ENCODE data around the gene MAP3K4.
"Not testable (repeated sequence)": the region's sequence is repeated elsewhere in the genome, so short reads cannot be mapped to it uniquely, and the experiment has no call there.

The MAP3K4 gene

GRCh38 chr6:161088676-161089328 lies 97.2 kb downstream of the MAP3K4 start:
- DNase-seq (ENCODE audit: low spot score): no peak

DNA sequence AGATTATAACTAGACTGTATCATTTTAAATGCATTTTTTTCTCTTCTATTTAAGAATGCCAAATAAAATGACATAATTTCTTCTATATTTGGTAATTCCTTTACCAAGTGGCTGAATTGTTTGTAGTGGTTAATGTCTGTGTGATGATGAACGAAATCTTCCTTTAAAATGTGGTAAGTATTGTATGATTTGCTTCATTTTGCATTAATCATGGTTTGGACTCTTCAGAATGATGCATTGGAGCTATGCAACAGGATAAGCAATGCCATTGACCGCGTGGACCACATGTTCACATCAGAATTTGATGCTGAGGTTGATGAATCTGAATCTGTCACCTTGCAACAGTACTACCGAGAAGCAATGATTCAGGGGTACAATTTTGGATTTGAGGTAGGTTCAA lies 99.6 kb downstream of the MAP3K4 start:
- no peak for DNase-seq (ENCODE audit: low spot score)

DNA sequence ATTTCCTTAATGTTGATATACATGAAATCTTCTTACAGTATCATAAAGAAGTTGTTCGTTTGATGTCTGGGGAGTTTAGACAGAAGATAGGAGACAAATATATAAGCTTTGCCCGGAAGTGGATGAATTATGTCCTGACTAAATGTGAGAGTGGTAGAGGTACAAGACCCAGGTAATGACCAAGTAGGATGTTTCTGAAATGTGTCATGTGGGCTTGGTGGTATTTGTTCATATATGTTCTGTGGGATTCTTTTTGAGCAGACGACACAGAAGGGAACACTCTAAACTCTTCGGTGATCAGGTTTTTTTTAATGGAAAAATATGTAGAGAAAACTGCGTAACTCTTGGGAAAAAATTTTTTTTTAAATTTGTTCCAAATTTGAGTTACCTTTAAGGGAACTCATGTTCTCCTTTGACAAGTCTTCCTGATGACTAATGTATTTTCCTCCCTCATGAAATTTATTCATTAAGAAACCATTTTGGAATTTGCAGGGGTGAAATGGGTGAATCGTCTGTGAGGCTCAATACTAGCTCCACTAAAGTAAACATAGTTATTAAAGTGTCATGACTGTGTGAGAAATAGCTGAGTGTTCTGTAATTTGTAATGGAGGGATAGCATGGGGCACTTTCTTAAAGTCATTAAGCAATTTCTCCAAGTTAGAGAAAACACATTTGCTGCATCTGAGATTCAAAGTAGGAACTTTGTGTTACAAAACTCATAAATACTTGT lies 100.6 kb downstream of the MAP3K4 start:
- DNase-seq (ENCODE audit: low spot score): no peak

DNA sequence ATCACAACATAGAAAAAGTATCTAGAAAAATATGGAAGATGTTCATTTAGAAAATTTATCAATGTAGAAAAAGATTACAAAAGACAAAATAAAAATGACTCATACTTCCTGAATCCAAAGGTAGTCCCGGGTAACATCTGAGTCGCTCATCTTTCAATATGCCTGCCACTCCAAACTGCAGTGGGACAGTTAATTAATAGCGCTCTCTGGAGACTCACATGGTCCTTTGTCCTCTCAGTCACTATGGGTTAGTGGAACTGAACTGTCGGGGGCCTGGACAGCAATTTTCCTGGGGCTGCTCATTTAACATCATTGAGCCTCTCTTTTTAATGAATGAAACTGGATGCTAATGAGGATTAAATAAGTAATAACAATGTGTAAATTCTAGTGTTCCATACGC lies 103.4 kb downstream of the MAP3K4 start:
- no peak for DNase-seq (ENCODE audit: low spot score)

DNA sequence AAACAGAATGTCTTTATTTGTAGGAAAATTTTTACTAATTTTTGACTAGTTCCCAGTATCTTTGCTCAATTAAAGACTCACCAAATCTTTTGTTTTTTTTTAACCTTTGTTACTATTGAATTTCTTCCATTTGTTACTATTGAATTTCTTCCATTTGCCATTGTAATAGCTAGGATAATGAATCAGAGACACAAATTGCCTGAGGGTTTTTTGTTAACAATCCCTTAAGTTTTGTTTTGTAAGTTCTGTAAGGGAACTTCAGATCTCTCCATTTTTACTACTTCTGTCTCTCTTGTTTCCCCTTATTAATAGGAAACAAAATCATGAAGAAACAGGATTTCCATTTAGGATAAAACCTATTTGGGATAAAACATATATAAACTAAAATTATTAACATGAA lies 104.3 kb downstream of the MAP3K4 start:
- no peak for DNase-seq (ENCODE audit: low spot score)

GRCh38 chr6:161100072-161100471 lies 108.5 kb downstream of the MAP3K4 start:
- no peak for DNase-seq (ENCODE audit: low spot score)

DNA sequence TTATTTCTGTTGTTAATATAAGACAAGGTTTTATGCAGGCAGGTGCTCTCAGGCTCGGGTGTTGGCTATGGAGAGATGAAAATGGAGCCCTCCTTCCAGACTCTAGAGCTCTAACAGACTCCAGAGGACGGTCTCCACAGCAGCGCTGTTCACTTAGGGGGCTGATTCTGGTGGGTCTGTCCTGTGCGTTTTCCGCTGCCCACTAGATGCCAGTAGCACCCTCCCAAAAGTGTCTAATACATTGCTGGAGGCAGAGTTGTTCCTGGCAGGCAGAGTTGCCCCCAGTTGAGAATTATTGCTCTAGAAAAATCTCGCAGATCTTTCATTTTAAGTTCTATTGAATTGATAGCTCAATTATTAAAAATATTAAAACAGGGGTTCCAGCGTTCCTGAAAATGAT lies 109.9 kb downstream of the MAP3K4 start:
- DNase-seq (ENCODE audit: low spot score): no peak

DNA sequence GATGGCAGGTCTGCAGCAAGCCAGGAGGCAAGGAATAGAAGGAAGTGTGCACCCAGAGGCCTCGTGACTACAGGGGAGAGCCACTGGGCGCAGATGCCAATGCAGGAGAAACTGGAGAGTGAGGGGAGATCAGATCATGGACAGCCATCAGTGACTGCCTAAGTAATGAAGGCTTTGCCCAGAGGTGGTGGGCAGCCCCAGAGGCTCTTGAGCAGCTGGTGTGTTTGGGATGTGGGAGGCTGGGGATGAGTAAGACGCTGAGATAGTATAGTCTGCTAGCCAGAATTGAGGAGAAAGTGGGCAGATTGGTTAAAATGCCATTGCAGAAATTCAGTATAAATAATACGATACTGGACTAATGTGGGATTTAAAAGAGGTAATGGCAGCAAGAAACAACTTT lies 111.9 kb downstream of the MAP3K4 start:
- DNase-seq (ENCODE audit: low spot score): no peak

DNA sequence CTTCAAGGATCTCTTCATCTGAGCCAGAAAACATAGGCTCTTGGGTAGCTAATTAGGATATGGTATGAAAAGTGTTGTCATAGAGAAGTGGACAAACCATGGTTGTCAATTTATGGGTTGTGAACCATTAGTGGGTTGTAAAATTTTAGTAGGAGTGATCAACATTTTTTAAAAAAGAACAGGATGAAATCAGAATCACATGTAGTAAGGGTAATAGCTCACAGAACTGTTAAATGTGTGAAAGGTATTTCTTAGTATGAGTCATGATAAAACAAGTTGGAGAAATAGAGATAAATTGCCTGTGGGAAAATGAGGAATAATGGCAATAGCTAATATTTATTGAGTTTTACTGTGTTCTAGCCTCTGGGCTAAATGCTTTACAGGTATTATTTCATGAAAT lies 113.4 kb downstream of the MAP3K4 start:
- no peak for DNase-seq (ENCODE audit: low spot score)

DNA sequence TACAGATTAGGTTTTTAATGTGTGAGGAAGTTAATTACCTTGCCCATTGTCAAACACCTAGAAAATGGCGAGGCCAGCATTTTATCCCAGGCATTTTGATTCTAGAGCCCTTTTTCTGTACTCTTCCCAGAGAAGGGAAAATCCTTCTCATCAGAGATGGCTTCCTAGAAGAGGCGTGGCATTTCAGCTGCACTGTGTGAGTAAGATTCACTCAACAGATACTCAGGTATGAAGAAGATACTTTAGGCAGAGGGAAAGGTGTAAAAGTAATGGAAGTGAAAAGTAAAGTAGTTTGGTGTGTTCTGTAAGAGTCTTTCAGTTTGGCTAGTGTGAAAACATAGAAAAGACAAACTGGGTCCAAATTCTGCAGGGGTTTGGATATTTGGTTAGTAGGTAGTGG lies 113.8 kb downstream of the MAP3K4 start:
- DNase-seq (ENCODE audit: low spot score): no peak

- no peak for DNase-seq (ENCODE audit: low spot score)
Measured at GRCh38 chr6:161107779-161108730, 116.5 kb downstream of the MAP3K4 start.

DNA sequence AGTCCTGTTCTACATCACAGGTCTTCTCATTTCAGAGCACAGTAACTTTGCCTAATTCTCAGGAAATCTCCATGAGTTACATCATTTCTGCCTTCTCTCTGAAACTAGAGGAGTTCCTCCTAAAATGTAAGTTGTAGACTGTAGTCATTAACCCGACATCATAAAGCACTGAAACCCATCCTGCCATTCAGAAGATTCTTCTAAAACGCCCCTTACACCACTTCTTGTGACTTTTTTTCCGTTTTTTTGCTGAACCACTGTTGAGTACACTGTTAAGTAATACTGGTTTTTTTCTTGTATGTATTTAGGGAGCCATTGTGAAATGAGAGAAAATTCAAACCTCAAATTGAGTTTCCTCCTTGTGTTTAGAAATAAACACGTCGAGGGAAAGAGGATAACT lies 117.3 kb downstream of the MAP3K4 start:
- no peak for DNase-seq (ENCODE audit: low spot score)

GRCh38 chr6:161109366-161109765 lies 117.8 kb downstream of the MAP3K4 start:
- DNase-seq (ENCODE audit: low spot score): no peak

DNA sequence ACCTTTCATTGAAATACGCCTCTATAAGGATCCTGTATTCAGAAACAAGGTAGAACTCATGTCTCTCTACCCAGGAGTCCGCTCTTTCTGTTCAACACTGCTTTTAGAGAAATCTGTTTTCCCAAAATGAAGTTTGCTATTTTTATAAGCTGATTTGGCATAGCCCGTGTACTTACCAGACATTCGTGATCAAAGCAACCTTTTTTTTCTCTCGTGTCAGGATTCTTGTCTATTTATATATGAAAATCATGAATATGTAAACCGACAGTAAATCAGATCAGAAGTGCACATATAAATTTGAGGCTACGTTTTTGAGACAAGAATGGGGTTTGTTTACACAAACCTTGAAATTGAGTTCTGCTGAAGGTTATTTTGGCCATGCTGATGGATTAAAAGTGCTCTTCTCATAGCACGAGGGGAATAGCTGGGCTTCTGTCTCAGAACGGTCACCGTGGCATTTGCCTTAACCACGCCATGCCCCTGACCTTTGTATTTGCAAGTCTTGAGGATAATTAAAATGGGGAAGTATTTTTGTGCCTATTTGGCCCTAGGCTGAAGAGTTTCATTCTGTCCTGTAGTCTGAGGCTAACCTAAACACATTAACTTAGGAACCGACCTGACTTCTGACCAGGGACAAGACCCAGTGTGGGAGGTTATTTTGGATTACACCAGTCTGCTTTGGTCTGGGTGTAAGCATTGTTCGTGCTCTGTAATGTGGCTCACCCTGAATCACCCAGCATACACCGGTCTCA lies 118.6 kb downstream of the MAP3K4 start:
- no peak for DNase-seq (ENCODE audit: low spot score)

DNA sequence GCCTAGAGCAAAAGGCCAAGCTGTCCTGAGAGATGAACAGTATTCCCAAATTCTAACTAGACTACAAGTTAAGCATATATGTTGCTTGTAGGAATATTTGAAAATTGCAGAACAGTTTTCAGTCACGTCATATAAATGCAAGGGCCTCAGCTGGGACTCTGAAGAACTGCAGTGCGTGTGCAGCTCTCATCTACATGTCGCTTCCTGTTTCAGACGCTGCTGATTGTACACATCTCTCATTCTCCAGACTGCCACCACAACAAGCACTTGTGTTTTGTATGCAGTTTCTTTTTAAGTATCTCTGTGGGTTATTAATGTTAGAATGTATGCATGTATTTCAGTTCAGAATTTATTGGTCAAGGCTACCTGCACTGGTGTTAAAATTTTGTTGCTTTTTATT lies 119.7 kb downstream of the MAP3K4 start:
- DNase-seq (ENCODE audit: low spot score): no peak

DNA sequence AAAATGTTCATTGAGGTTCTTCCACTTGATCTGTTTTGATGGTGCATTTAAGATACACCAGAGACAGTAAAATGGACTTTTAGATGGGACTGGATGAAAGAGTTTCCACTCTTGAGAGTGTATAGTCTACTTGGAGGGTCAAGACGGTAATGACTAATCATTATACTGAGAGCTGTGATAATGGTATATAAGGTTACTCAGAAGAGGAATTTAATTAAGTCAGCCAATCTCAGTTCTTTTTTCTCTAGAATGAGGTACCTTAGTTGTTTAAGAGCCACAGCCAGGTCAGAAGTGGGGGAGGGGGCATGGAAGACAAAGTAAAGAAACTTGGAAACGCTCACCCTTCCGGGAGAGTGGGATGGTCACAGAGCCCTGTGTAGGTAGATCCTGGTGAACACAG lies 123.9 kb downstream of the MAP3K4 start:
- DNase-seq (ENCODE audit: low spot score): no peak

DNA sequence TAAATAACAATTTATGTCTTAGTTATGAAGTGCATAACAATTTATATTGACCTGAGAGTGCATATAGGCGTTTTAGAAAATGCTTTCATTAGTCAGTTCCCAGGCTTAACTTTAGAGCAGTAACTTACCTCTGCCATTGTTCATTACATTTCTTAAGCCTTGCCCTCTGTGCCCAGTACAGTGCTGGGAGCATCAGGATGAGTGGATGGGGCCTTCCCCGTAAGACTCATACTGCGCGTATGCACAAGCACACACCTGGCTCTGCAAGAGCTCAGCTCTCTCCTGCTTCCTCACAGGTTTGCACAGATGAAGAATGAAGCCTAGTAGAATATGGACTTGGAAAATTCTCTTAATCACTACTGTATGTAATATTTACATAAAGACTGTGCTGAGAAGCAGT lies 125.0 kb downstream of the MAP3K4 start:
- no peak for DNase-seq (ENCODE audit: low spot score)

DNA sequence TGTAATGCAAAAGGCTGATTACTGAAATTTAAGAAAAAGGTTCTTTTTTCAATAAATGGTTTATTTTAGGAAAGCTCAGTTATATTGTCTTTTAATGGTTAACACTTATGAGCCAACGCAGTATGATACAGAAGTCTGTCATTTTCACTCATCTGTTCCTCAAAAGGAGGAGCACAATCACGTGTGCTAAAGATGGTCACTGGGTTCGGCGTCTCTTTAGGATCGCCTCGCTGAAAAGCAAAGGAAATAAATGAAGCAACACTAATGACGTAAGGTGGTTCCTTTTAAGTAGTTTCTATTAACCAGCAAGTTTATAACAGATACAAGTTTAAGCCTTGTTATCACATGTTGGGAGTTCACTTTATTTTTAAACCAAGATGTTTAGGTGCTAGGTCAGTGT lies 125.7 kb downstream of the MAP3K4 start:
- DNase-seq (ENCODE audit: low spot score): no peak

DNA sequence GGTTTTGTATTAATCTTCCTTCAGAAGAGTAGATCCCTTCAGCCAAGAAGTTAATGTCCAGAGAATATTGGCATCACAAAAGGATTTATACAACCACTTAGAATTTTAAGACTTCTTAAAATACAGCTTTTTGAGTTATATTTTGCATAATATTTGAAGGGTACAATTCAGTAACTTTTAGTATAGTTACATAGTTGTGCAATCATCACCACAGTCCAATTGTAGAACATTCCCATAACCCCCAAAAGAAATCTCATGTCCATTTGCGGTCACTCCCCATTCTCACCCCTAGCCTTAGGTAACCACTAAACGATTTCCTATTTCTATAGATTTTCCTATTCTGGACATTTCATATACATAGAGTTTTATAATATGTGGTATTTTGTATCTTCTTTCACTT lies 126.4 kb downstream of the MAP3K4 start:
- DNase-seq (ENCODE audit: low spot score): no peak

GRCh38 chr6:161123319-161123718 lies 131.8 kb downstream of the MAP3K4 start:
- not testable (repeated sequence) for DNase-seq (ENCODE audit: low spot score)

- DNase-seq (ENCODE audit: low spot score): no peak
Measured at GRCh38 chr6:161125591-161125990, 134.0 kb downstream of the MAP3K4 start.

GRCh38 chr6:161127071-161127740 lies 135.6 kb downstream of the MAP3K4 start:
- DNase-seq (ENCODE audit: low spot score): no peak
